CD4-positive, alpha-beta T cell treated with Interferon gamma for 1 hour (primary cell): ENCODE measurements around the gene YOD1.
A peak's percentile ranks its signal among the peaks of the same experiment; 100 is the strongest.

ENCODE experiments used
- DNase-seq: peaks from one replicate; pipeline ENCODE4 v3.0.0-alpha.2; 2020

YOD1 gene

GRCh38 chr1:207072233-207072632 lies 21.2 kb upstream of the YOD1 start:
- DNase-seq = no peak

GRCh38 chr1:207071426-207071825 lies 20.4 kb upstream of the YOD1 start:
- no peak for DNase-seq

GRCh38 chr1:207070811-207071210 lies 19.8 kb upstream of the YOD1 start:
- DNase-seq = no peak

- DNase-seq = no peak
Observed at GRCh38 chr1:207069858-207070506, 19.0 kb upstream of the YOD1 start.

GRCh38 chr1:207069061-207069460 lies 18.1 kb upstream of the YOD1 start:
- DNase-seq = peak; percentile 25

- DNase-seq = no peak
Observed at GRCh38 chr1:207067665-207068064, 16.7 kb upstream of the YOD1 start.

GRCh38 chr1:207067185-207067584 lies 16.2 kb upstream of the YOD1 start:
- no peak for DNase-seq

GRCh38 chr1:207064561-207064960 lies 13.6 kb upstream of the YOD1 start:
- DNase-seq = no peak

- no peak for DNase-seq
Observed at GRCh38 chr1:207063014-207063413, 12.0 kb upstream of the YOD1 start.

GRCh38 chr1:207062058-207062457 lies 11.1 kb upstream of the YOD1 start:
- no peak for DNase-seq

GRCh38 chr1:207060596-207060995 lies 9.6 kb upstream of the YOD1 start:
- no peak for DNase-seq

GRCh38 chr1:207059881-207060280 lies 8.9 kb upstream of the YOD1 start:
- DNase-seq = no peak

GRCh38 chr1:207058878-207059867 lies 8.2 kb upstream of the YOD1 start:
- no peak for DNase-seq

GRCh38 chr1:207058252-207058651 lies 7.2 kb upstream of the YOD1 start:
- DNase-seq = no peak

GRCh38 chr1:207056673-207057072 lies 5.7 kb upstream of the YOD1 start:
- no peak for DNase-seq

GRCh38 chr1:207055386-207056001 lies 4.5 kb upstream of the YOD1 start:
- DNase-seq = no peak

GRCh38 chr1:207054491-207054890 lies 3.5 kb upstream of the YOD1 start:
- DNase-seq = peak; percentile 12

GRCh38 chr1:207052911-207053769 lies 2.1 kb upstream of the YOD1 start, which contains the start of gene PFKFB2:
Gene PFKFB2, plus strand, starts transcription at chr1:207053275. Its CDS starts 1,443 bp downstream, at chr1:207054718.
- DNase-seq = peak; percentile 95

GRCh38 chr1:207050480-207051190 lies 373 bp downstream of the YOD1 start:
- DNase-seq = peak; percentile 91

- DNase-seq = peak; percentile 40
Observed at GRCh38 chr1:207049974-207050391, 1.0 kb downstream of the YOD1 start.

- DNase-seq = no peak
Observed at GRCh38 chr1:207049514-207049913, 1.5 kb downstream of the YOD1 start.

- DNase-seq = no peak
Observed at GRCh38 chr1:207049054-207049453, 2.0 kb downstream of the YOD1 start.
